T-helper 1 cell treated with Interleukin-12 subunit alpha and Interleukin-12 subunit beta and Interleukin-4 antibody, amounts not matched to agents 30 ng/mL and 1 ng/mL, for 36 hours (primary cell): ENCODE data around the gene RBMS3. TPM values are rescaled to one million over a fixed set of nuclear protein-coding genes. Genes with fewer than 3 reads are reported as not detected.

Experiments used
- intact Hi-C: fragments of 100-400 bp; cut with micrococcal nuclease; formaldehyde crosslinking; loops from one replicate; pipeline ENCODE4 v1.15.1; 2024
- total RNA-seq: library from RNA; stranded (reverse); gene quantifications from 2 replicates; pipeline ENCODE4 v1.2.3, GENCODE V29; 2022

The RBMS3 gene
- total RNA-seq, 1 donor from 2014 or later, result 4.1 TPM

- intact Hi-C loops, result no loop called here
These were observed 638.7 kb downstream of the RBMS3 start for GRCh38 chr3:29919571-29919970.

- intact Hi-C loops, result no loop called here
These were observed 642.3 kb downstream of the RBMS3 start for GRCh38 chr3:29922992-29923746.

DNA sequence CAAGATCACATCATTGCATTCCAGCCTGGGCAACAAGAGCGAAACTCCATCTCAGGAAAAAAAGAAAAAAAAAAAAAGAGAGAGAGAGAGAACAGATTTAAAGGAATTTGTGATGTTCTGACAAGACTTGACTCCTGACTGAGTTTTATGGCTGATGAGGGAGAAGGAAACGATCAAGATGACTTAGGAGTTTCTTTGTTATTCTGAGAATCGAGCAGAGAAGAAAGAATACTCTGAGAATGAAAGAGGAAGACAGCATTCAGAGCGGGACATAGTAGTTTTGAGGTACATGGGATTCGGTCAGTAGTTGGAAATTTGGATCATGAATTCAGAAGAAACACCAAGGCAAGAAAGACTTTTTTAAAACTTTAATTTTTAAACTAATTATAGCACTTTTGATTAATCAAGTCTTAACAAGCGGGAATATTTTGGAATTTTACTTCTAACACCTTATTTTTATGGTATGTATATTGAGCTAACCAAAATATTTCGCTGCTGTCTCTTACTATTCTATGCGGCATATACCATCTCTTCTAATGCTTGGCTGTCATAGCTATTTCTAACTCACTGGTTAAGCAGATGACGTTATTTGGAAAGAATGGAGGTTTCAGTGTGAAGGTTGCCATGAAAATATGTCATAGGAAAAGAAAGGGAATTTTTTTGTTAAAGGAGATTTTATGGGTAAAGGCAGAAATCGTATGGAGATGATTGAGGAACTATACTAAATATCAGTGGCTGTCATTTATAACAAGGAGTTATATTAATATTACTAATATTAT, 644.1 kb downstream of the RBMS3 start:
- intact Hi-C loops, result no loop called here

DNA sequence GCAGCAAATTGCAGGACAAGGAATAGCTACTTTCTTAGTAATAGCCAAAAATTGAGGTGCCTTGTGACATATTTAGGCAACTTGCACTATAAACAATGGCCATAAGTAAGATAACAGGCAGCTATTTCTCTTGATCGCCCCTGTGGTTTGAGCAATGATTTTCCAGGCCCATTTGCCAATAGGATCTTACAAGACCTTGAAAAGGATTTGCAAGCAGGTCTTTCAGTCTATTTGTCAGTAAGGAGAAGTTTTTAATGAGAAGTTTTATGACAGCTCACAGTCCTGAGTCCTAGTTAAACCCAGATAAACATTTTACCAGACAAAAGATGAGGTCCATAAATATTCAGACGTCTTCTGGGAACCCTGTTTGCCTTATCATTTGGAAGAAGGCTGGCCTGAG, 645.5 kb downstream of the RBMS3 start:
- intact Hi-C loops, result no loop called here

GRCh38 chr3:29932696-29933325, 651.9 kb downstream of the RBMS3 start:
- intact Hi-C loops, result no loop called here

GRCh38 chr3:29933802-29934490, 653.1 kb downstream of the RBMS3 start:
- intact Hi-C loops, result no loop called here

- intact Hi-C loops, result no loop called here
These were observed 653.9 kb downstream of the RBMS3 start for GRCh38 chr3:29934751-29935150.

- intact Hi-C loops, result no loop called here
These were observed 655.2 kb downstream of the RBMS3 start for GRCh38 chr3:29936054-29936453.

- intact Hi-C loops, result no loop called here
These were observed 655.9 kb downstream of the RBMS3 start for GRCh38 chr3:29936766-29937165.

DNA sequence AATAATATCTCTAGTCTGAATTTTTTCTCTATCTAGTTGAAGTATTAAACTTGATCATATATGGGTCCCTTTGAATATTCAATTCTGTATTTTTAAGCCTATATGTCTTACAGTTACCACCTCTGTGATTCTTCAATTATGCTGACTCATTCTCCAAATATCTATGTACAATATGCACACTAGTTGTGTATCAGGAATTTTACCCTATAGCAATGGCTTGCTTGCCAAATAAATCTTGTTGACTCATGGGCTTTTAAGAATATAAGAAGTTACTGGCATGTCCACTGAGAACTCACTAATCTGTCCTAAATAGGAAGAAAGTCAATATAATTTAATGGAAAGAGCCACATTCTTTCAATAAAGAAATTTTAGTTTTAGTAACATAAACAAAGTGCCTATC, 656.3 kb downstream of the RBMS3 start:
- intact Hi-C loops, result no loop called here

DNA sequence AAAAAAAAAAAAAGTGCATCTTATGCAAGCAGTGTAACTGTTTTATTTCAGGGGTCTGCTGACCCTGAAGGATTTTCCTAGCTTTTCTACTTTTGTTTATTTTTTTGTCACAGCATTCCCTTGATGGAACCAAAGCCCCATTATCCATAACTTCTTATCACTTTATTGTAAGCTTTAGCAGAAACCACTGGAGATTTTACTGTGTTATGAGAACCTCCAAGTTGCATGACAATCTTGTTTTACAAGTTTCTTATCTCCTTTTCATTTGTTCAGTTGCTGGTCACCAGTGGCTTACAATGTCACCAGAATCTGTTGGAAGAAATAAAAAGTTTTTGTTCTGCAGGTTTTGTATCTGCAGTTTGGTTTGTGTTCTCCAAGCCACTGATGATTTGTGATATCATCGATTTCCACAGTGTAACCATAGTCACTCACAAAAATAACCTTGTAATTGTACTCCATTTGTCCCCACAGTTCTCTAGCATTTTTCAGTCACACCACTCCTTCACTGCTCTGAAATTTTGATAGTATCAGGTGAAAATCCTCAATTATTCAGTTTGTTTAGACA, 660.0 kb downstream of the RBMS3 start:
- intact Hi-C loops, result no loop called here

- intact Hi-C loops, result no loop called here
These were observed 661.4 kb downstream of the RBMS3 start for GRCh38 chr3:29942297-29942696.

GRCh38 chr3:29949131-29949530, 668.3 kb downstream of the RBMS3 start:
- intact Hi-C loops, result no loop called here

GRCh38 chr3:29949940-29950616, 669.2 kb downstream of the RBMS3 start:
- intact Hi-C loops, result no loop called here

DNA sequence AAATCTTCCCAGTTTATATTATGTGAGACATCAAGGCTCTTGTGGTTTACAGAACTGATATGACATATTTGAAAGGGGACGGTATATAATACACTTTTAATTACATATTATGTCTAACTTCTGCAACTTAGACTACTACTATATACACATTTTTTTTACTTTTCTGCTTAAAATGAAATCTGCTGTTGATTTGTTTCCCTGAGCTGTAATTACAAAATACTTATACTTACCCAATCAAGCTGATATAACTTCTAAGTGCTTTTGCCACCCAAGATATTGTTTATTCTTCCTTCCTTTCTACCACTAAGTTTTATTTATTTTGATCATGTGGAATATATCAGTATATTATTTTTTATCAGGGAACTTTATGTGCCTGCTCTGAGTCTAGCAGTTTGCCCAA, 671.6 kb downstream of the RBMS3 start:
- intact Hi-C loops, result no loop called here

GRCh38 chr3:29955413-29955812, 674.5 kb downstream of the RBMS3 start:
- intact Hi-C loops, result no loop called here

- intact Hi-C loops, result no loop called here
These were observed 677.9 kb downstream of the RBMS3 start for GRCh38 chr3:29958816-29959215.

- intact Hi-C loops, result no loop called here
These were observed 691.0 kb downstream of the RBMS3 start for GRCh38 chr3:29971895-29972294.

DNA sequence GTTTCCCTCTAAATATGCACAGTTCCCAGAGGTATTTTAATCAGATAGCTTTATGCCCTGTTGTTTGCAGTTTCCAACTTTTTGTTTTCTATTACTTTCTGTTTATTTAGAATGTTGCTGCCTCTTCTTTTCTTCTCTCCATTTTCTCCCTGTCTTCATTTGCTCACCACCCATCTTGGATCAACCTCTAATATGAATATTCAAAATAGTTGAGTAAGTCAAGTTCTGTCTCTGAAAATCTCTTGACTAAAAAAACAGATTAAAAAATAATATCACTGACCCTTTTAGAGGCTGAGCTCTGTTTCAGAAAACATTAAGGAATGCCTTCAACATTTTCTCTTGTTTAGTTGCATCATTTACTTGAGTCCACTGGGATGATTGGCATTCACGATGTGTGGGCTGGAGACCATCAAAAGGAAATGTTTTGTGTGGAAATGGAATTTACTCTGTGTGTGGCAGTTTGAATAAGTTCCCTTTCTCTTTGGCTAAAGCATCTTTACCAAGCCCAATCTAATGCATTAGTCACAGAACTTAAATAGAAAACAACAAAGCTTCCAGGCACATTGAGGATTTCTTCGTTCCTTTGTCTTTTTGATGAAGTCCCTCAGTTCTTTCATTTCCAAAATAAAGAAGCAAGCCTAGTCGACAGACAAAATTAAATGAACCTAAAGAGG, 691.6 kb downstream of the RBMS3 start:
- intact Hi-C loops, result no loop called here

DNA sequence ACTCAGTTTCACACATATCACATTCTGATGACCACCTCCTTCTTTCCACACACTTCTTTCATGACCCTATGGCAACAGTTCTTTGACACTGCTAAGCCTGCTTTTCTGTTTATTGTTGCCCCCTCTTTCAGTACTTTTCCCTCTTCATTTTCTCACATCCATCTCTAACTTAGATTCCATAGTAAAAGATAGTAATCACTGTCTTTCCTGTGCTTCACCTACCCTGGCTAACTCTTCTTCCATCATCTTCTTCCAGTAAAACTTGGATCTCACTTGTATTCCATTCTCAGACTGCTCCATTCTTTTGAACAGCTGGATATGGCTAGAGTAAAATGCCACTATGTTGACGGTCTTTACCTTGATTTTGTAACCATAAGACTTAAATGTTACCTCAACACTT, 692.9 kb downstream of the RBMS3 start:
- intact Hi-C loops, result no loop called here
